ENCODE results near the gene BACE2.

The BACE2 gene

DNA sequence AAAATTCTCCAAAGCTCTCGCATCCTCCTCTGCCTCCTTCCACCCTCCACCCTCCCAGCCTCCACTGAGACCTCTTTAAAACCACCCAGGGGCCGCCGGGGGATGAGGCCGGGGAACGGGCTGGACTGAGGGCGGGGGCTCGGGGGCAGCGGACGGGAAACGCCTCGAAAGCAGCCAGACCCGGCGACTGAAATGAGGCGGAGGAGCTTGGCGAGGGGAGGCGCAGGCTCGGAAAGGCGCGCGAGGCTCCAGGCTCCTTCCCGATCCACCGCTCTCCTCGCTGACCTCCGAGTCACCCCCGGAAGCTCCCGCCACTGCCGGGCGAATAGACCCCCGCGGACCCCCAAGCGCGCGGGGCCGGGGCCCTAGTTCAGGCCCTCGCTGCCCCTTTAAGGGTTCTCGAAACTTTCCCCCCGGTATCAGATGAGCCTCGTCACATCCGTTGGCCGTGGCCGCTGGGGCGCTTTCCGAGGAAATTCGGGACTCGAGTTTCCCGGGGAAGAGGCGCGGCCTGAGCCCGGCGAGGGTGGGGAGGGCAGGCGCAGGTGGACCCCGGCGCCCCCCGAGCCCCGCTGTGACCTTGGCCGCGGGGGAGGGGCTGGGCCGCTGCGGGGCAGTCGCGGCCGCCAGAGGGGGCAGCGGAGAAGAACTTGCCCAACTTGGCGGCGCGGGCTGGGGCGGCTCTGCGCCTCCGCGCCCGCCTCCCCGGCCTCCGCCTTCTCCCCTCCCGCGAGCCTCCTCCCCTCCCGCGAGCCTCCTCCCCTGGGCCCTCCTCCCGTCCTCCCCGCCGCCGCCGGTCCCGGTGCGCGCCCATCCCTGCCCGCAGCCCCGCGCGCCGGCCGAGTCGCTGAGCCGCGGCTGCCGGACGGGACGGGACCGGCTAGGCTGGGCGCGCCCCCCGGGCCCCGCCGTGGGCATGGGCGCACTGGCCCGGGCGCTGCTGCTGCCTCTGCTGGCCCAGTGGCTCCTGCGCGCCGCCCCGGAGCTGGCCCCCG is at the start of gene BACE2 (continued):
- TF ChIP-seq PRDM4 (tag by site-specific recombination; IDR thresholded peaks at IDR 0.05) (no peak), ZNF202 (tag by site-specific recombination; IDR thresholded peaks at IDR 0.05; ENCODE audit: borderline replicate concordance) (0 out of 2 replicates have a peak, but pooled peaks have one; percentile 47), ZNF140 (tag by site-specific recombination; IDR thresholded peaks at IDR 0.05) (no peak), GLIS1 (tag by site-specific recombination; IDR thresholded peaks at IDR 0.05) (no peak), ZNF747 (tag by site-specific recombination; IDR thresholded peaks at IDR 0.05) (no peak), ZNF76 (tag by site-specific recombination; IDR thresholded peaks at IDR 0.05; ENCODE audit: borderline replicate concordance, low read depth) (peak; percentile 32; the same call in 1 of the 2 replicates), BCL11B (tag by site-specific recombination; IDR thresholded peaks at IDR 0.05; ENCODE audit: low read depth) (0 out of 2 replicates have a peak, but pooled peaks have one; percentile 31), HOXA7 (CRISPR knock-in tag; IDR thresholded peaks at IDR 0.05; ENCODE audit: borderline replicate concordance) (no peak), ZNF621 (tag by site-specific recombination; IDR thresholded peaks at IDR 0.05) (no peak), ZNF677 (tag by site-specific recombination; IDR thresholded peaks at IDR 0.05) (0 out of 2 replicates have a peak, but pooled peaks have one; percentile 21), ZNF416 (tag by site-specific recombination; IDR thresholded peaks at IDR 0.05) (no peak), ZNF501 (tag by site-specific recombination; IDR thresholded peaks at IDR 0.05) (no peak), ZNF404 (tag by site-specific recombination; IDR thresholded peaks at IDR 0.05) (no peak), ZBTB11 (tag by site-specific recombination; conservative IDR thresholded peaks at IDR 0.05; ENCODE audit: low read depth) (peak; percentile 52; the same call in 1 of the 2 replicates), ZNF843 (tag by site-specific recombination; IDR thresholded peaks at IDR 0.05) (no peak), ZNF354C (tag by site-specific recombination; IDR thresholded peaks at IDR 0.05; ENCODE audit: borderline replicate concordance, low read depth) (no peak), ZBTB17 (tag by site-specific recombination; IDR thresholded peaks at IDR 0.05) (no peak; the same call in 1 of the 2 replicates), ZXDB (tag by site-specific recombination; IDR thresholded peaks at IDR 0.05) (peak; percentile 64; the same call in 1 of the 2 replicates), MYNN (tag by site-specific recombination; IDR thresholded peaks at IDR 0.05; ENCODE audit: borderline replicate concordance) (no peak), ZSCAN16 (tag by site-specific recombination; IDR thresholded peaks at IDR 0.05) (peak; percentile 78; the same call in 1 of the 2 replicates), PATZ1 (tag by site-specific recombination; IDR thresholded peaks at IDR 0.05) (peak; percentile 87; the same call in 1 of the 2 replicates), SP2 (tag by site-specific recombination; IDR thresholded peaks at IDR 0.05) (peak; percentile 52), ZNF473 (tag by site-specific recombination; IDR thresholded peaks at IDR 0.05) (no peak), ZNF148 (tag by site-specific recombination; IDR thresholded peaks at IDR 0.05; ENCODE audit: borderline replicate concordance) (no peak), ZNF341 (tag by site-specific recombination; IDR thresholded peaks at IDR 0.05; ENCODE audit: low read depth) (peak; percentile 40; the same call in 1 of the 2 replicates), ZNF16 (tag by site-specific recombination; IDR thresholded peaks at IDR 0.05; ENCODE audit: low read depth) (no peak), FEZF1 (tag by site-specific recombination; IDR thresholded peaks at IDR 0.05) (no peak)
- TF ChIP-seq, protein P1, sequence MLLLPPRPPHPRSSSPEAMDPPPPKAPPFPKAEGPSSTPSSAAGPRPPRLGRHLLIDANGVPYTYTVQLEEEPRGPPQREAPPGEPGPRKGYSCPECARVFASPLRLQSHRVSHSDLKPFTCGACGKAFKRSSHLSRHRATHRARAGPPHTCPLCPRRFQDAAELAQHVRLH (tag by site-specific recombination; IDR thresholded peaks at IDR 0.05), result no peak
